Fibroblast of the aortic adventitia (primary cell): ENCODE measurements around the gene MYO1H. TPM values are rescaled to one million over a fixed set of nuclear protein-coding genes. Genes with fewer than 3 reads are reported as not detected.

Source experiments
- DNase-seq: peaks from one replicate; pipeline ENCODE4 v3.0.0-alpha.2; 2010; ENCODE audit warnings: low read depth
- H3K4me3 ChIP-seq: 2 replicates; pipeline ENCODE4 v1.5.1; 2011; ENCODE audit warnings: low read depth, mild to moderate bottlenecking, control low read depth, low read length, moderate library complexity
- total RNA-seq: library from RNA; depleted of rRNA; stranded (reverse); fragments of >200 nt; gene quantifications from 2 replicates; pipeline ENCODE4 v1.2.3, GENCODE V29; 2012; ENCODE audit warnings: low replicate concordance
- TF ChIP-seq, protein P1 (sequence below): IDR thresholded peaks from 2 replicates; pipeline ENCODE4 v1.5.1; 2011; ENCODE audit warnings: mild to moderate bottlenecking, low read length, control low read depth, inconsistent platforms; ENCODE audit not compliant: insufficient read depth

Gene MYO1H, protein sequence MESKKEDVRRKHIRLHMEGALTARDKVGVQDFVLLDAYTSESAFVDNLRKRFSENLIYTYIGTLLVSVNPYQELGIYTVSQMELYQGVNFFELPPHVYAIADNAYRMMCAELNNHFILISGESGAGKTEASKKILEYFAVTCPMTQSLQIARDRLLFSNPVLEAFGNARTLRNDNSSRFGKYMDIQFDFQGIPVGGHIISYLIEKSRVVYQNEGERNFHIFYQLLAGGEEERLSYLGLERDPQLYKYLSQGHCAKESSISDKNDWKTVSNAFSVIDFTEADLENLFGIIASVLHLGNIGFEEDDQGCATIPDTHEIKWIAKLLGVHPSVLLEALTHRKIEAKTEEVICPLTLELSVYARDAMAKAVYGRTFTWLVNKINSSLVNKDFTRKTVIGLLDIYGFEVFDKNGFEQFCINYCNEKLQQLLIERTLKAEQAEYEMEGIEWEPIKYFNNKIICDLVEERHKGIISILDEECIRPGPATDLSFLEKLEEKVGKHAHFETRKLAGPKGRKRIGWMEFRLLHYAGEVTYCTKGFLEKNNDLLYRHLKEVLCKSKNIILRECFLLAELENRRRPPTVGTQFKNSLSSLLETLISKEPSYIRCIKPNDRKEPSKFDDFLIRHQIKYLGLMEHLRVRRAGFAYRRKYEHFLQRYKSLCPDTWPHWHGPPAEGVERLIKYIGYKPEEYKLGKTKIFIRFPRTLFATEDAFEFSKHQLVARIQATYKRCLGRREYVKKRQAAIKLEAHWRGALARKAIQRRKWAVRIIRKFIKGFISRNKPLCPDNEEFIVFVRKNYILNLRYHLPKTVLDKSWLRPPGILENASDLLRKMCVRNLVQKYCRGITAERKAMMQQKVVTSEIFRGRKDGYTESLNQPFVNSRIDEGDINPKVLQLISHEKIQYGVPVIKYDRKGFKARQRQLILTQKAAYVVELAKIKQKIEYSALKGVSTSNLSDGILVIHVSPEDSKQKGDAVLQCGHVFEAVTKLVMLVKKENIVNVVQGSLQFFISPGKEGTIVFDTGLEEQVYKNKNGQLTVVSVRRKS
- total RNA-seq: not detected in 2 replicates

DNA sequence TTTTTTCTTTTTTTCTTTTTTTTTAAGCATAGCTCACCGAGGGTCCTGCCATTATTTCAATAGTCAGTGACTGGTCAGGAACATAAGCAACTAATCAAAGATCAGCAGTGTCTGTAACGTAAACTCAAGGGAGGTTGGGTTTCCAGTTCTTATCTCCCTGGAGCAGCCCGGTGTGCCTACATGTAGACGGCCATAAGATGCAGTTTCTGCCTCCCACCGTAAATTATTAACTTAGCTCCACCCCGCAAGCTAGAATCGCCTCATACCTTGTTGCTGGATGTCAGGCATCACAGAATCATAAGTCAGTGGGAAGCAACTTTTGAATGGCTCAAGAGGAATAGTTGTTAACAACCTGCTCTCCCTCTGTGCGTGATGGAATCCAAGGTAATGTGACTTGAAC, at the start of gene MYO1H:
MYO1H (plus strand) TSS at position 312 of the 400 bp plus-strand sequence; CDS start at position 373, 61 bp downstream.
- H3K4me3 ChIP-seq: no peak within 1 kb of the TSS
- TF ChIP-seq, protein P1, sequence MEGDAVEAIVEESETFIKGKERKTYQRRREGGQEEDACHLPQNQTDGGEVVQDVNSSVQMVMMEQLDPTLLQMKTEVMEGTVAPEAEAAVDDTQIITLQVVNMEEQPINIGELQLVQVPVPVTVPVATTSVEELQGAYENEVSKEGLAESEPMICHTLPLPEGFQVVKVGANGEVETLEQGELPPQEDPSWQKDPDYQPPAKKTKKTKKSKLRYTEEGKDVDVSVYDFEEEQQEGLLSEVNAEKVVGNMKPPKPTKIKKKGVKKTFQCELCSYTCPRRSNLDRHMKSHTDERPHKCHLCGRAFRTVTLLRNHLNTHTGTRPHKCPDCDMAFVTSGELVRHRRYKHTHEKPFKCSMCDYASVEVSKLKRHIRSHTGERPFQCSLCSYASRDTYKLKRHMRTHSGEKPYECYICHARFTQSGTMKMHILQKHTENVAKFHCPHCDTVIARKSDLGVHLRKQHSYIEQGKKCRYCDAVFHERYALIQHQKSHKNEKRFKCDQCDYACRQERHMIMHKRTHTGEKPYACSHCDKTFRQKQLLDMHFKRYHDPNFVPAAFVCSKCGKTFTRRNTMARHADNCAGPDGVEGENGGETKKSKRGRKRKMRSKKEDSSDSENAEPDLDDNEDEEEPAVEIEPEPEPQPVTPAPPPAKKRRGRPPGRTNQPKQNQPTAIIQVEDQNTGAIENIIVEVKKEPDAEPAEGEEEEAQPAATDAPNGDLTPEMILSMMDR: no peak
- DNase-seq: no peak

DNA sequence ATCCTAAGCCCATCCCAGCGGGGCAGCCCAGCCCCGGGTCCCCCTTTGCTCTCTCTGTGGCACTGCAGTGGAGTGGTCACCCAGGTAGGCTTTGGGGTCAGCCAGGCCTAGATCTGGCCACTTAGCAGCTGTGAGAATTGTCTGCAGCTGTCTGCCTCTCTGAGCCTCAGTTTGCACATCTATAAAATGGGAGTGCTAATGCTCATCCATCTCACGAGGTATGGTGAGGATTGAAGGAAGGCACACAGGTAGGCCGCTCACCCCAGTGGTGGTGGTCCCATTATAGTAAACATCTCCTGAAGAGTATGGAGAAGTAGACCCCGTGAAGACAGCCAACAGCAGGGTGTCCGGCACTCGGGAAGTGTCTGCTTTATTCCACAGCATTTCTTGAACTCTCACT, 47.9 kb upstream of the MYO1H start:
- no peak for DNase-seq
- no peak overlapping the region for H3K4me3 ChIP-seq
- TF ChIP-seq, protein P1: no peak

GRCh38 chr12:109301643-109302168, 46.0 kb upstream of the MYO1H start:
- H3K4me3 ChIP-seq: no peak overlapping the region
- TF ChIP-seq, protein P1: no peak
- no peak for DNase-seq

- no peak for DNase-seq
- TF ChIP-seq, protein P1: no peak
- H3K4me3 ChIP-seq: no peak overlapping the region
Measured at GRCh38 chr12:109302358-109302757, 45.3 kb upstream of the MYO1H start.

GRCh38 chr12:109302770-109303169, 44.9 kb upstream of the MYO1H start:
- DNase-seq: no peak
- TF ChIP-seq, protein P1: no peak
- no peak overlapping the region for H3K4me3 ChIP-seq

- DNase-seq: no peak
- no peak overlapping the region for H3K4me3 ChIP-seq
- TF ChIP-seq, protein P1: no peak
Measured at GRCh38 chr12:109304485-109304884, 43.2 kb upstream of the MYO1H start.
